ENCODE data around the gene NEDD8. TPM values are rescaled to one million over a fixed set of nuclear protein-coding genes. Genes with fewer than 3 reads are reported as not detected.
A peak's percentile ranks its signal among the peaks of the same experiment; 100 is the strongest.

The NEDD8 gene
- total RNA-seq, 1 experiment from 2014 or later: 214 TPM

DNA sequence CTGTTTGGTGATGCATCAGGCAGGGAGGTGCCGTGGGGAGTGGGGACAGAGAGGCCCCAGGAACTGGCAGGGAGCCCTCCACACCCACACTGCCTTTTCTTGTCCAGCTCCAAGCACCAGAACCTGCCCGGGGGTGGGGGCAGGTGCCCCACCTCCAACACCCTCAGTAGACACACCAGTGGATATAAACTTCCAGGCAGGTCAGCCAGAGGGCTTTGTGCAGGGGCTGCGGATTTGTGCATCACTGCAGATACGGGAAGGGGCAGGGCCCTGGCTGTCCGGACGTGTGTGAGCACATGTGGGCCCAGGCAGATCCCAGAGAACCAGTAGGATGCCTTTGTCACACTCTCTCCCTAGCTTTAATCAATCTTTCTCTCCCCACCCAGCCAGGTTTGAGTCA, 32.1 kb upstream of the NEDD8 start:
- Mint-ChIP-seq H3K9me3 (no peaks in the 10 kb centered on the region), H3K27ac (peak overlapping the region in 1 of 3 experiments; percentile 75; a peak in 2 of 7 replicates), H3K36me3 (ENCODE audit: insufficient read depth in 1 of 3, low read depth in 3 of 3) (peaks cover 3 to 19% (median 14%) of the 10 kb centered on the region in 3 experiments; a peak in 5 of 7 replicates), H3K4me1 (no peaks in the 10 kb centered on the region; a peak in 1 of 4 replicates), H3K27me3 (ENCODE audit: low read depth) (no peaks in the 10 kb centered on the region; the same call in 1 of the 2 replicates), H3K4me3 (0 out of 5 replicates have a peak overlapping the region, but pooled peaks of 1 of the 2 experiments have one; percentile 14)
- H3K18ac ChIP-seq (ENCODE audit: insufficient read length, low read depth, low read length): no peak overlapping the region
- no peak overlapping the region for H4K5ac ChIP-seq (ENCODE audit: insufficient read length, low read depth, low read length)
- no peak overlapping the region for H2BK12ac ChIP-seq (ENCODE audit: insufficient read length, low read depth, low read length)
- H2BK5ac ChIP-seq (ENCODE audit: insufficient read length, low read length): no peak overlapping the region
- no peak for DNase-seq
- H3K79me2 ChIP-seq (ENCODE audit: insufficient read depth, low read length): no peaks in the 10 kb centered on the region
- H3T11ph ChIP-seq (ENCODE audit: low read length): no peak overlapping the region
- H3K4ac ChIP-seq (ENCODE audit: low read depth, low read length): no peak overlapping the region
- no peak overlapping the region for H2BK20ac ChIP-seq (ENCODE audit: low read depth, low read length, poor library complexity, severe bottlenecking)
- no peak overlapping the region for H2BK15ac ChIP-seq (ENCODE audit: low read depth, low read length)
- no CpG with 5 or more reads among the region's 6 CpGs for WGBS (ENCODE audit: extremely low coverage, insufficient read length, low lambda C conversion rate)
- H3K27me3 ChIP-seq (ENCODE audit: insufficient read depth, low read length): no peaks in the 10 kb centered on the region
- no peak overlapping the region for H3K4me2 ChIP-seq (ENCODE audit: insufficient read depth, insufficient read length, low read length)
- no peak overlapping the region for H3K23ac ChIP-seq (ENCODE audit: insufficient read length, low read depth, low read length)
- no peaks in the 10 kb centered on the region for H3K4me1 ChIP-seq (ENCODE audit: insufficient read depth, low read length)
- no peaks in the 10 kb centered on the region for H3K23me2 ChIP-seq (ENCODE audit: insufficient read length, low read depth, low read length, poor library complexity, severe bottlenecking)
- no peak overlapping the region for H3K27ac ChIP-seq (ENCODE audit: insufficient read length, low read depth, low read length)
- no peak overlapping the region for H3K9ac ChIP-seq (ENCODE audit: extremely low read depth, insufficient read length, low read length)
- no peaks in the 10 kb centered on the region for H4K20me1 ChIP-seq (ENCODE audit: control insufficient read depth, insufficient read depth, insufficient read length)
- H2AFZ ChIP-seq (ENCODE audit: low read length): no peak overlapping the region
- no peak overlapping the region for H2AK5ac ChIP-seq (ENCODE audit: insufficient read length, low read length)
- no peak overlapping the region for H4K91ac ChIP-seq (ENCODE audit: insufficient read length, low read depth, low read length)
- no peaks in the 10 kb centered on the region for H3K79me1 ChIP-seq (ENCODE audit: insufficient read depth, low read depth, low read length, poor library complexity, severe bottlenecking)
- H2BK120ac ChIP-seq (ENCODE audit: low read depth, low read length, poor library complexity, severe bottlenecking): no peak overlapping the region
- H4K8ac ChIP-seq (replicated peaks; ENCODE audit: insufficient read length, low read depth, low read length): no peak overlapping the region
- no peak overlapping the region for H3K56ac ChIP-seq (ENCODE audit: insufficient read length, low read depth, low read length)
- no peak for TF ChIP-seq CTCF (conservative IDR thresholded peaks at IDR 0.05)
- no peaks in the 10 kb centered on the region for H3K9me3 ChIP-seq (ENCODE audit: control insufficient read depth, low read depth, low read length)
- no peak overlapping the region for H3K14ac ChIP-seq (ENCODE audit: insufficient read depth, low read length)
